ENCODE results near the gene BCAN. TPM values are rescaled to one million over a fixed set of nuclear protein-coding genes. Genes with fewer than 3 reads are reported as not detected.

BCAN gene
- total RNA-seq, 6 donors from 2014 or later = 0.11 to 0.13 TPM; not detected in 4

DNA sequence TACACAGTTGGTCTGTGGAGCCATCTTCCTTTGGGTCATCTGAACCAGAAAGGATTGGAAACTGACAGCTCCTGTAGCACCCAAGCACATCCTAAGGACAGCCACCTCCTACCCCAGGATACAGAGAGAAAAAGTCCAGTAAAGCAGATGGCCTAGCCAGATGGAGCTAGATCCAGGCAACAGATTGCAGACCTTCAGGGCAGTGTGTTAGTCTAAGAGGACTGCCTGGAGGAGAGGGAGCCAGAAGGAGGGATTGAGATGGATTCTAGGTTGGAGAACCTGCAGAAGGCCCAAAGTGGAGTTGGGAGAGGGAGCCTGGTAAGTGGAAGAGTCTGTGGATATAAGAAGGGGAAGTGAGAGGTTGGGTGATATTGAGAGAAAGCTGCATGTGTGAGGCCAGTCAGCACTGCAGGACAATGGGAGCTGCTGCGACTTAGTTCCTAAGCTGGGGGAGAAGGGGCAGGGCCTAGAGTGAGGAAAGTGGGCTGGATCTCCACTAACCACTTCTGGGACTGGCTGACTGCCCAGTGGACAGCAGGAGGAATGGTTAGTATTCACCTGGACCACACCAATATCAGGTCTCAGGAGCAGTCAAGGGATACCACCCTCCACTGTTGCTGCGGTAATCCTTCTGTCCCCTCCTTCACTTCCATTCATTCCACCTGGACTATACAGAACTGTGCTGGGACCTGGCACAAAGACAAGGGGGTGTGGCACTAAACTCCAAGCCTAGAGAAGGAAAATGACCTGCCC is 13.4 kb downstream of the BCAN start:
- Histone ChIP-seq H3K36me3 (no peaks in the 10 kb centered on the region), H3K9me3 (no peaks in the 10 kb centered on the region), H3K27me3 (peaks cover 0 to 16% (median 2%) of the 10 kb centered on the region in 4 donors), H3K4me1 (peaks cover 26 to 34% (median 29%) of the 10 kb centered on the region in 4 donors), H3K27ac (no peak overlapping the region), H3K4me3 (no peak overlapping the region)
- ATAC-seq (ENCODE audit: low FRiP score in 2 of 2) = no peak
- WGBS, 2 donors = 54 to 55% methylated on average over 2 of the region's 2 CpGs
- TF ChIP-seq POLR2A (IDR thresholded peaks at IDR 0.05) (no peak), EP300 (IDR thresholded peaks at IDR 0.05) (no peak), POLR2AphosphoS5 (IDR thresholded peaks at IDR 0.05) (no peak)
- TF ChIP-seq, protein P1, sequence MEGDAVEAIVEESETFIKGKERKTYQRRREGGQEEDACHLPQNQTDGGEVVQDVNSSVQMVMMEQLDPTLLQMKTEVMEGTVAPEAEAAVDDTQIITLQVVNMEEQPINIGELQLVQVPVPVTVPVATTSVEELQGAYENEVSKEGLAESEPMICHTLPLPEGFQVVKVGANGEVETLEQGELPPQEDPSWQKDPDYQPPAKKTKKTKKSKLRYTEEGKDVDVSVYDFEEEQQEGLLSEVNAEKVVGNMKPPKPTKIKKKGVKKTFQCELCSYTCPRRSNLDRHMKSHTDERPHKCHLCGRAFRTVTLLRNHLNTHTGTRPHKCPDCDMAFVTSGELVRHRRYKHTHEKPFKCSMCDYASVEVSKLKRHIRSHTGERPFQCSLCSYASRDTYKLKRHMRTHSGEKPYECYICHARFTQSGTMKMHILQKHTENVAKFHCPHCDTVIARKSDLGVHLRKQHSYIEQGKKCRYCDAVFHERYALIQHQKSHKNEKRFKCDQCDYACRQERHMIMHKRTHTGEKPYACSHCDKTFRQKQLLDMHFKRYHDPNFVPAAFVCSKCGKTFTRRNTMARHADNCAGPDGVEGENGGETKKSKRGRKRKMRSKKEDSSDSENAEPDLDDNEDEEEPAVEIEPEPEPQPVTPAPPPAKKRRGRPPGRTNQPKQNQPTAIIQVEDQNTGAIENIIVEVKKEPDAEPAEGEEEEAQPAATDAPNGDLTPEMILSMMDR (IDR thresholded peaks at IDR 0.05) = no peak
- no peak for DNase-seq

- Histone ChIP-seq H3K9me3 (no peaks in the 10 kb centered on the region), H3K27me3 (peaks cover 0 to 16% (median 2%) of the 10 kb centered on the region in 4 donors), H3K36me3 (no peaks in the 10 kb centered on the region), H3K4me1 (peaks cover 32 to 41% (median 36%) of the 10 kb centered on the region in 4 donors), H3K4me3 (no peak overlapping the region), H3K27ac (no peak overlapping the region)
- 64 to 72% methylated on average over 6 to 9 of the region's 9 CpGs for WGBS, 2 donors
- TF ChIP-seq EP300 (IDR thresholded peaks at IDR 0.05) = no peak
- TF ChIP-seq POLR2AphosphoS5 (IDR thresholded peaks at IDR 0.05) = no peak
- TF ChIP-seq, protein P1 (IDR thresholded peaks at IDR 0.05) = no peak
- TF ChIP-seq POLR2A (IDR thresholded peaks at IDR 0.05) = no peak
- ATAC-seq (ENCODE audit: low FRiP score in 2 of 2) (no peak), DNase-seq (no peak)
Observed at GRCh38 chr1:156655904-156656516, 14.1 kb downstream of the BCAN start.

DNA sequence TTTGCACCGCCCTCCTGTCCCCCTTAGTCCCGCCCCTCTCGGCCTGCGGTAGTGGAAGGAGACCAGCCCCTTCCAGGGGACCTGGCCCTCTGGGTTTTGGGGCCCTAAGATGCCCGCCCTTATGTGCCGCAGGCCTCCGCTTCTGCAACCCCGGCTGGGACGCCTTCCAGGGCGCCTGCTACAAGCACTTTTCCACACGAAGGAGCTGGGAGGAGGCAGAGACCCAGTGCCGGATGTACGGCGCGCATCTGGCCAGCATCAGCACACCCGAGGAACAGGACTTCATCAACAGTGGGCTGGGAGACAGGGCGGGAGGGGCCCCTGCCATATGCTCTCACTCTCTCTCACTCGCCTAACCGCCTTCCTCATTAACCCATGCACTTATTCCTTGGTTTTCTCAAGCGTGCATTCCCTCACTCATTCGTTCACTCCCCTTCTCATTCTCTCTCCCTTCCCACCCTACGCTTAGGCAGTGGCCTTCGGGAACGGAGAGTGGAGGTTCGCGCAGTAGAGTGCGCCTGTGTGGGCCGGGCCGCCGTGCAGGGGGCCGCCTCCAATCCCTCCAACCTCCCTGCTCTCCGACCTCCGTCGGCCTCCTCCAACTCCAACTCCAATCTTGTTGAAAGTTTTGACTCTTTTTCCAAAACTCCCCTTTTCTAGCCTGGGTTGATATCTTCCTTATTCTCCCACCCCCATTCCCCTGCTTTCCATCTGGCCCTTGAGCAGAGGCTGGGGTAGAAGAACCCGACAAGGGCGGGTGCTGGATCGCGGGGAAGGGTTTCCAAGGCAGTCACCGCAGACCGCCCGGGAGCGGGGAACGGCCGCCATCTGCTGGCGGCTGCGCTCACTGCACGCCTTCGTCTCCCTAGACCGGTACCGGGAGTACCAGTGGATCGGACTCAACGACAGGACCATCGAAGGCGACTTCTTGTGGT is 15.2 kb downstream of the BCAN start:
- Histone ChIP-seq H3K9me3 (no peaks in the 10 kb centered on the region), H3K27me3 (peaks cover 0 to 16% (median 2%) of the 10 kb centered on the region in 4 donors), H3K4me1 (peaks cover 43 to 52% (median 46%) of the 10 kb centered on the region in 4 donors), H3K4me3 (peak overlapping the region in 3 of 4 donors; percentile 8 to 42 (median 30)), H3K36me3 (no peaks in the 10 kb centered on the region), H3K27ac (no peak overlapping the region)
- DNase-seq (peak; percentile 72 to 97), ATAC-seq (ENCODE audit: low FRiP score in 2 of 2) (peak; percentile 62 to 78)
- WGBS, 2 donors = 2 to 3% methylated on average over 43 to 53 of the region's 54 CpGs
- TF ChIP-seq, protein P1 (IDR thresholded peaks at IDR 0.05) = peak; percentile 88 to 96 (median 93)
- TF ChIP-seq POLR2A (IDR thresholded peaks at IDR 0.05) (no peak), POLR2AphosphoS5 (IDR thresholded peaks at IDR 0.05) (no peak)

DNA sequence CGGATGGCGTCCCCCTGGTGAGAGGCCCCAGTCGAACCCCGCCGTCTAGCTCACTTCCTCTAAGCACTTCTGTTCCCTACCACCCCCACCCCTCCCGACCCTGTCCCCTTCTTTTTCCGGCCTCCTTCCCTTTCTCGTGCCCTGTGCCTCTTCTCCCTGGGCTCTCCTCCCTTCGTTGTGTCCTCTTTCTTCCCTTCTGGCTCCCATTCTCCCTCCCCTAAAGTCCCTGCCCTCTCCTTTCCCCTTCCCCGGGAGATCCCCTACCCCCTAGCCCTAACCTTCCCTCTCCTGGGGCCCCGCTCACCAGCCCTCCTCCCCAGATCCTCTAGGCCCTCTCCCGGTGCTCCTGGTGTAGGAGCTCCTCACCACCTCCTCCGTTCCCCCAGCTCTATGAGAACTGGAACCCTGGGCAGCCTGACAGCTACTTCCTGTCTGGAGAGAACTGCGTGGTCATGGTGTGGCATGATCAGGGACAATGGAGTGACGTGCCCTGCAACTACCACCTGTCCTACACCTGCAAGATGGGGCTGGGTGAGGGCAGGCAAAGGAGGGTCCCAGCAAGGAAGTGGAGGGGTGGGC is 15.9 kb downstream of the BCAN start:
- TF ChIP-seq EP300 (IDR thresholded peaks at IDR 0.05) (no peak), POLR2AphosphoS5 (IDR thresholded peaks at IDR 0.05) (no peak), POLR2A (IDR thresholded peaks at IDR 0.05) (no peak)
- no peak for DNase-seq
- Histone ChIP-seq H3K36me3 (no peaks in the 10 kb centered on the region), H3K4me1 (peaks cover 50 to 59% (median 54%) of the 10 kb centered on the region in 4 donors), H3K27me3 (peaks cover 0 to 16% (median 2%) of the 10 kb centered on the region in 4 donors), H3K4me3 (peak overlapping the region in 1 of 4 donors; percentile 42), H3K9me3 (no peaks in the 10 kb centered on the region), H3K27ac (no peak overlapping the region)
- no peak for ATAC-seq (ENCODE audit: low FRiP score in 2 of 2)
- 11 to 13% methylated on average over 14 to 15 of the region's 15 CpGs for WGBS, 2 donors
